ENCODE data around the gene C10orf67. TPM values are rescaled to one million over a fixed set of nuclear protein-coding genes. Genes with fewer than 3 reads are reported as not detected.

C10orf67 gene
- total and polyA plus RNA-seq, 2 of the 8 experiments (the other 6 are each of a cell fraction or from before 2014, with no cell fraction given): 0.05 to 0.11 TPM

GRCh38 chr10:23174977-23175512 lies 169.6 kb downstream of the C10orf67 start:
- peaks cover 77 to 100% (median 95%) of the 10 kb centered on the region in 4 experiments for H3K27me3 ChIP-seq (replicated peaks in 1 of 4; ENCODE audit: control insufficient read depth in 3 of 4, extremely low read depth in 1 of 4, insufficient read depth in 3 of 4, low read length in 3 of 4)
- TF ChIP-seq SUZ12 (IDR thresholded peaks at IDR 0.05; ENCODE audit: low read length) (peak; percentile 9; the same call in 1 of the 2 replicates), HDAC6 (IDR thresholded peaks at IDR 0.05; ENCODE audit: low read depth, low read length) (no peak), CBX8 (IDR thresholded peaks at IDR 0.05; ENCODE audit: borderline replicate concordance, low read depth, low read length) (peak; percentile 77; the same call in 1 of the 2 replicates), EZH2 (IDR thresholded peaks at IDR 0.05; ENCODE audit: low read depth, low read length, severe bottlenecking) (peak; percentile 42), NANOG (IDR thresholded peaks at IDR 0.05; ENCODE audit: insufficient read depth, low read depth, low read length, poor library complexity, severe bottlenecking) (no peak), RNF2 (IDR thresholded peaks at IDR 0.05; ENCODE audit: borderline replicate concordance, low read depth, low read length, missing control alignments, poor library complexity, severe bottlenecking) (peak; percentile 72)
- H2BK20ac ChIP-seq (ENCODE audit: low read length): no peak overlapping the region

More at GRCh38 chr10:23174977-23175512, 169.6 kb downstream of the C10orf67 start:
- CTCF ChIA-PET (ENCODE audit: partially characterized antibody): interaction anchor here (0.6 to 2.5 kb wide), 5 partner anchors 12 to 183 kb away, joined by 3 to 11 read pairs (median 5); no protein-coding TSS in a partner anchor
- Histone ChIP-seq H3K23ac (ENCODE audit: insufficient read length) (no peak overlapping the region), H3K4me3 (ENCODE audit: extremely low read depth in 1 of 4, insufficient read depth in 2 of 4, low read depth in 3 of 4, low read length in 4 of 4) (peak overlapping the region in 1 of 4 experiments; percentile 54; a peak in 2 of 8 replicates), H4K5ac (ENCODE audit: insufficient read length, low read depth, low read length) (no peak overlapping the region), H3K27ac (ENCODE audit: low read depth, low read length) (no peak overlapping the region), H4K8ac (ENCODE audit: extremely low read depth, insufficient read depth, low read length) (no peak overlapping the region), H3K14ac (ENCODE audit: insufficient read length) (no peak overlapping the region), H2BK15ac (ENCODE audit: low read length) (no peak overlapping the region), H3K18ac (ENCODE audit: extremely low read depth, low read length) (no peak overlapping the region), H3K79me1 (ENCODE audit: low read depth, low read length) (no peaks in the 10 kb centered on the region), H2AFZ (ENCODE audit: low read length) (no peak overlapping the region), H2BK12ac (ENCODE audit: low read depth, low read length) (no peak overlapping the region), H3K9me3 (ENCODE audit: insufficient read depth in 2 of 2, low read depth in 1 of 2, low read length in 1 of 2) (no peaks in the 10 kb centered on the region), H4K20me1 (replicated peaks in 1 of 2; ENCODE audit: control insufficient read depth in 1 of 2, insufficient read depth in 2 of 2, low read length in 2 of 2) (peaks cover 8 to 11% of the 10 kb centered on the region in 2 experiments), H3K9ac (replicated peaks in 1 of 4; ENCODE audit: extremely low read depth in 1 of 4, low read depth in 3 of 4, low read length in 3 of 4) (no peak overlapping the region), H2AK5ac (ENCODE audit: low read depth, low read length) (no peak overlapping the region), H2BK5ac (ENCODE audit: low read depth, low read length) (no peak overlapping the region), H3K36me3 (ENCODE audit: control insufficient read depth in 2 of 4, insufficient read depth in 4 of 4, low read length in 3 of 4) (peaks cover 0 to 4% (median 0%) of the 10 kb centered on the region in 4 experiments; a peak in 1 of 8 replicates), H4K91ac (replicated peaks; ENCODE audit: insufficient read length, low read length) (no peak overlapping the region), H3K4ac (replicated peaks; ENCODE audit: insufficient read length, low read depth, low read length) (no peak overlapping the region), H3K56ac (replicated peaks; ENCODE audit: insufficient read length, low read depth, low read length) (no peak overlapping the region), H2BK120ac (replicated peaks; ENCODE audit: low read depth, low read length) (no peak overlapping the region), H3K4me2 (ENCODE audit: insufficient read depth in 1 of 2, low read depth in 2 of 2, low read length in 2 of 2) (no peak overlapping the region; a peak in 1 of 4 replicates), H3K23me2 (ENCODE audit: low read depth, low read length) (peaks cover 2% of the 10 kb centered on the region; the same call in 1 of the 2 replicates), H3K79me2 (ENCODE audit: control insufficient read depth in 1 of 2, insufficient read depth in 2 of 2, low read length in 2 of 2) (no peaks in the 10 kb centered on the region), H3K4me1 (replicated peaks in 1 of 4; ENCODE audit: control insufficient read depth in 3 of 4, insufficient read depth in 4 of 4, low read length in 3 of 4) (peaks cover 2 to 10% (median 5%) of the 10 kb centered on the region in 4 experiments; a peak in 6 of 7 replicates)
- WGBS, 2 experiments (ENCODE audit: extremely low coverage in 1 of 2, insufficient coverage in 1 of 2, insufficient read length in 1 of 2, insufficient replicate concordance in 2 of 2, low coverage in 1 of 2, low lambda C conversion rate in 2 of 2, missing lambda C conversion rate in 1 of 2): 24% methylated on average over 14 of the region's 14 CpGs; no CpG with 5 or more reads in 1 of the 2 experiments
- FAIRE-seq (no peak), DNase-seq (ENCODE audit: low read depth in 1 of 2, low spot score in 2 of 2) (no peak)
- POLR2A ChIA-PET (ENCODE audit: partially characterized antibody): interaction anchor here (1.2 kb wide), 1 partner anchor 12 kb away, joined by 3 read pairs; no protein-coding TSS in a partner anchor

Data from H1 (cell line).